Thoracic aorta (tissue), 2 donors: ENCODE results near the gene MRNIP. TPM values are rescaled to one million over a fixed set of nuclear protein-coding genes. Genes with fewer than 3 reads are reported as not detected.
A peak's percentile ranks its signal among the peaks of the same experiment; 100 is the strongest.

Source experiments
- ATAC-seq: fragments of 150-250 bp; one replicate; pipeline ENCODE4 v1.8.0; 2017; ENCODE audit warnings: low read depth; ENCODE audit not compliant: insufficient number of reproducible peaks, low FRiP score
- DNase-seq: peaks from one replicate; pipeline ENCODE4 v3.0.0-alpha.2; 2020; ENCODE audit warnings: low spot score
- H3K27ac ChIP-seq, 2 donors: fragments of 200-600 bp; sonication (generic); 1 replicate in 1 of 2; 2 replicates in 1 of 2; pipeline ENCODE4 v1.5.1; 2016; ENCODE audit warnings: mild to moderate bottlenecking in 2 of 2, moderate library complexity in 2 of 2
- H3K27me3 ChIP-seq: fragments of 200-600 bp; sonication (generic); replicated peaks from 2 replicates; pipeline ENCODE4 v1.6.0; 2016; ENCODE audit warnings: mild to moderate bottlenecking; ENCODE audit not compliant: insufficient read depth
- H3K36me3 ChIP-seq: fragments of 200-600 bp; sonication (generic); one replicate; pipeline ENCODE4 v1.5.1; 2016
- H3K4me1 ChIP-seq, 2 donors: fragments of 200-600 bp; sonication (generic); 1 replicate in 1 of 2; 2 replicates in 1 of 2; pipeline versions ENCODE4 v1.5.1 to v1.6.0; 2016; ENCODE audit warnings: low read depth in 2 of 2, mild to moderate bottlenecking in 1 of 2; ENCODE audit not compliant: control insufficient read depth in 1 of 2
- H3K4me3 ChIP-seq: fragments of 200-600 bp; sonication (generic); 2 replicates; pipeline ENCODE4 v1.5.1; 2016; ENCODE audit warnings: mild to moderate bottlenecking
- H3K9me3 ChIP-seq: fragments of 200-600 bp; sonication (generic); 2 replicates; pipeline ENCODE4 v1.5.1; 2016
- CTCF ChIP-seq: fragments of 200-600 bp; sonication (generic); IDR thresholded peaks from one replicate; pipeline ENCODE4 v1.5.1; 2019; ENCODE audit warnings: antibody characterized with exemption
- total RNA-seq, 2 donors: library from RNA; depleted of rRNA; stranded (reverse); fragments of >200 nt; gene quantifications; one replicate each; pipeline versions ENCODE4 v1.1.0 to v1.2.3, GENCODE V29; 2016

MRNIP gene
- total RNA-seq, 2 donors from 2014 or later: 46.2 to 54.2 TPM

- H3K4me3 ChIP-seq: no peak overlapping the region
- H3K27ac ChIP-seq: no peak overlapping the region
- H3K27me3 ChIP-seq: no peaks in the 10 kb centered on the region
- H3K36me3 ChIP-seq: no peaks in the 10 kb centered on the region
- H3K4me1 ChIP-seq: peaks cover under 1 to 7% of the 10 kb centered on the region in 2 donors
- no peaks in the 10 kb centered on the region for H3K9me3 ChIP-seq
- ATAC-seq (no peak), DNase-seq (no peak)
- TF ChIP-seq CTCF: no peak
These were observed 46.3 kb downstream of the MRNIP start for GRCh38 chr5:179812135-179812825.

- Histone ChIP-seq H3K4me1 (peaks cover 15 to 29% of the 10 kb centered on the region in 2 donors), H3K27ac (peak within 1 kb of the TSS; percentile 75 to 85), H3K4me3 (peak within 1 kb of the TSS; percentile 95), H3K36me3 (no peaks in the 10 kb centered on the region), H3K9me3 (no peaks in the 10 kb centered on the region), H3K27me3 (no peaks in the 10 kb centered on the region)
- ATAC-seq (peak; percentile 78), DNase-seq (no peak)
- TF ChIP-seq CTCF: no peak
These were observed 52.2 kb downstream of the MRNIP start, which contains the start of gene MGAT4B for GRCh38 chr5:179806250-179807048. MGAT4B (minus strand) TSS chr5:179806866; CDS start chr5:179806583, 283 bp downstream.

- TF ChIP-seq CTCF: no peak
- H3K9me3 ChIP-seq: no peaks in the 10 kb centered on the region
- peak overlapping the region; percentile 95 for H3K4me3 ChIP-seq
- H3K27me3 ChIP-seq: no peaks in the 10 kb centered on the region
- peaks cover 4% of the 10 kb centered on the region for H3K36me3 ChIP-seq
- DNase-seq (no peak), ATAC-seq (peak; percentile 15)
- H3K4me1 ChIP-seq: peaks cover 15 to 29% of the 10 kb centered on the region in 2 donors
- H3K27ac ChIP-seq: peak overlapping the region; percentile 75 to 85
These were observed 52.9 kb downstream of the MRNIP start for GRCh38 chr5:179805529-179806249.

- ATAC-seq: no peak
- TF ChIP-seq CTCF: no peak
- H3K4me1 ChIP-seq: peaks cover 15 to 29% of the 10 kb centered on the region in 2 donors
These were observed 53.5 kb downstream of the MRNIP start for GRCh38 chr5:179805070-179805528.

GRCh38 chr5:179804555-179804947 lies 54.1 kb downstream of the MRNIP start:
- peak overlapping the region; percentile 95 for H3K4me3 ChIP-seq
- no peak for ATAC-seq
- H3K27ac ChIP-seq: no peak overlapping the region
- peaks cover 15 to 29% of the 10 kb centered on the region in 2 donors for H3K4me1 ChIP-seq
- H3K27me3 ChIP-seq: no peaks in the 10 kb centered on the region
- TF ChIP-seq CTCF: no peak
- no peak for DNase-seq
- no peaks in the 10 kb centered on the region for H3K9me3 ChIP-seq
- H3K36me3 ChIP-seq: peaks cover 12% of the 10 kb centered on the region

More at GRCh38 chr5:179805070-179805528, 53.5 kb downstream of the MRNIP start:
- peaks cover 6% of the 10 kb centered on the region for H3K36me3 ChIP-seq
- no peaks in the 10 kb centered on the region for H3K27me3 ChIP-seq
- H3K27ac ChIP-seq: peak overlapping the region; percentile 54 to 85
- H3K9me3 ChIP-seq: no peaks in the 10 kb centered on the region
- H3K4me3 ChIP-seq: peak overlapping the region; percentile 95
- DNase-seq: no peak
